CD1c-positive myeloid dendritic cell (primary cell): ENCODE results near the gene PRKAR2B.

Experiments
- DNase-seq: peaks from one replicate; pipeline ENCODE4 v3.0.0-alpha.2; 2016; ENCODE audit errors: extremely low spot score

Gene PRKAR2B

GRCh38 chr7:107044347-107045194 lies at the start of gene PRKAR2B:
TSS of gene PRKAR2B (plus strand) at chr7:107044705. CDS start at chr7:107044908, 203 bp downstream.
- DNase-seq: peak; percentile 85

GRCh38 chr7:106994833-106995232 lies 49.7 kb upstream of the PRKAR2B start:
- DNase-seq: no peak

GRCh38 chr7:106997487-106998271 lies 46.8 kb upstream of the PRKAR2B start:
- no peak for DNase-seq

- DNase-seq: no peak
Observed at GRCh38 chr7:106999023-106999422, 45.5 kb upstream of the PRKAR2B start.

GRCh38 chr7:107001490-107001889 lies 43.0 kb upstream of the PRKAR2B start:
- no peak for DNase-seq

GRCh38 chr7:107002126-107002525 lies 42.4 kb upstream of the PRKAR2B start:
- DNase-seq: no peak

- no peak for DNase-seq
Observed at GRCh38 chr7:107002529-107002998, 41.9 kb upstream of the PRKAR2B start.

- no peak for DNase-seq
Observed at GRCh38 chr7:107007007-107007891, 37.3 kb upstream of the PRKAR2B start.

GRCh38 chr7:107007892-107008287 lies 36.6 kb upstream of the PRKAR2B start:
- no peak for DNase-seq

GRCh38 chr7:107009846-107010203 lies 34.7 kb upstream of the PRKAR2B start:
- no peak for DNase-seq

GRCh38 chr7:107012691-107013090 lies 31.8 kb upstream of the PRKAR2B start:
- no peak for DNase-seq

- no peak for DNase-seq
Observed at GRCh38 chr7:107014387-107015023, 30.0 kb upstream of the PRKAR2B start.

- no peak for DNase-seq
Observed at GRCh38 chr7:107016312-107016711, 28.2 kb upstream of the PRKAR2B start.

GRCh38 chr7:107017965-107018719 lies 26.4 kb upstream of the PRKAR2B start:
- DNase-seq: no peak

GRCh38 chr7:107020400-107020799 lies 24.1 kb upstream of the PRKAR2B start:
- no peak for DNase-seq

- no peak for DNase-seq
Observed at GRCh38 chr7:107021600-107021999, 22.9 kb upstream of the PRKAR2B start.

GRCh38 chr7:107023522-107024151 lies 20.9 kb upstream of the PRKAR2B start:
- DNase-seq: no peak

- DNase-seq: no peak
Observed at GRCh38 chr7:107024906-107025305, 19.6 kb upstream of the PRKAR2B start.

- no peak for DNase-seq
Observed at GRCh38 chr7:107025449-107026103, 18.9 kb upstream of the PRKAR2B start.

GRCh38 chr7:107026166-107026565 lies 18.3 kb upstream of the PRKAR2B start:
- DNase-seq: no peak
